ENCODE data around the gene KCNH5.

Gene KCNH5

DNA sequence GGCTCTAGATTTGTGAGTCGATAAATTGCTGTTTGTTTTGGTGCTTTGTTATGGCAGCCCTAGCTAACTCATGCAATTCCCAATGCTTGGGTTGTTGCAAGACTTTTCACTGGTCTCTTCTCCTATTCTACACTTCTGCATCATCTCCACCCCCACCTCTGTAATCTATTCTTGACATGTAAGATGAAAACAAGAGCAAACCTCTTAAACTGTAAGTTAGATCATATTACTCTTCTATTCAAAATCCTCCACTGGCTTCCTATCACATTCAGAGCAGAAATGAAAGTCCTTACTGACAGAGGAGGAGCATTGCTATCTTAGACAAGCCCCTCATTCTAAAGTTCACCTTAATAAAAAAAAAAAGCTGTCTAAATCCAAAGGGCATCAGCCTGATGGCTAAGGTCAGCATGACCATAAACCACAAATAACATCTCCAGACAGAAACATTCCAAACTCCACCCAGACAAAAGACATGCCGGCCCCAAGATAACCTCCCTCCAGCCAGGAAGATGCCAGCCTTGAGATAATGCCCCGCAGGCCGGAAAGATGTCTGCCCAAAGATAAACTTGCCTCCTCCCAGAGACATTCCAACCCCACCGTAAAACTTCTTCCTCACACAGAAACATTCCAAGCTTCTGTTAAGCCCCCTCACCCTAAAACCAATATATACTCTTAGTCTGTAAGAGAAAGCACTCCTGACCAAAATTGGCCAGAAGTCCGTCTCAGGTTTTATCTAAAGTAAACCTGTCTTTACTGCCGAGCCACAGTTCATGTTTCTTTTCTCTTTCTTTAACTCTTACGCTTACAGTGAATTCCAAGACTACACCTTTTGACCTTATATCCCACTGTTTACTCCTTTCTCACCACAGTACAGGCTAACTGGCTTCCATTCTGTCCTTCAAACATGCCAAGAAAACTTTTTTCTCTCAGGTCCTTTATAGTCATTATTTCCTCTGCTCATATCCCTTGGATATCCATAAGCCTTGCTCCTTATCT, 308.9 kb downstream of the KCNH5 start:
- DNase-seq, result no peak

DNA sequence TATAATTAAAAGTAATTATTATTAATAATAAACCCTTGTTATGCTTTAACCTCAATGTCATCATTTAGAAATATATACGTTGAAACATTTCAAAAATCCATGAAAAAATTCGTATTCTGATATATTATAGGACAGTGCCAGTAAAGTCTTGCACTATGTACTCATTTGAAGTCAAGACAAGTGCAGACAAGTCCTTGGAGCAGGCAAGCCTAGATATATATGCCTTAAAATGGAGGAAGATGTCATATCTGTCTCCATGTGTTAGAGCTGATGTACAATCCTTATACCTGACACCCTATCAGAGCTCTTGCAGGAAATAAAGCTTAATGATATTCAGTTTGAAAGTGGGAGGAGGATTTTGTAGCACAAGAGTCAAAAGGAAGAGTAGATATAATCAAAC, 310.4 kb downstream of the KCNH5 start:
- DNase-seq, result no peak

DNA sequence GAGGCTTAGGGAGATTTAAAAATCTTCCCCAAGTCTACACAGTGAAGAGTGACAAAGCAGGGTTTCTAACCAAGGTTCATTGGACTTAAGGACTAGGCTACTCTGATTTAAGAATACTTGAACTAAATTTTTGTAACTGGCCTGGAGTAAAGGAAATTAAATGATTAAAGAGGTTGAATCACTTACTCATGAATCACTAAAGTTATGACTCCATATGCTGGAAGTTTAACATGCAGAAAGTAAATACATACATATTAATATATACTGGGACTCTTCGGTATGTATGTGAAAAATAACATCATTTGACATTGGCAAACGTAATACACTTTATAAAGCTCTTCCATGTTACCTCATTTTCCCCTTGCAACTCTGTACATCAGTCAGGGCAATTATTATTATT, 322.9 kb downstream of the KCNH5 start:
- DNase-seq, result no peak

DNA sequence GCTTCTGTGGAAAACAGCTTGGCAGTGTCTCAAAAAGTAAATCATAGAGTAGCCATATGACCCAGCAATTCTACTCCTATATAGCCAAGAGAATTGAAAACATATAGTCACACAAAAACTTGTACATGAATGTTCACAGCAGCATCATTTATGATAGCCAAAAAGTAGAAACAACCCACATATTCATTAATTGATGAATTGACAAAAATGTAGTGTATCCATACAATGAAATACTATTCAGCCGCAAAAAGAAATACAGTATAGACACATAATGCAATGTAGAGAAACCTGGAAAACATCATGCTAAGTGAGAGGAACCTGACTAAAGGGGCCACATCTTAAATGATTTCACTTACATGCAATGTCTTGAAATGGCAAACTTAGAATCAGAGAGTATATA, 326.6 kb downstream of the KCNH5 start:
- no peak for DNase-seq

DNA sequence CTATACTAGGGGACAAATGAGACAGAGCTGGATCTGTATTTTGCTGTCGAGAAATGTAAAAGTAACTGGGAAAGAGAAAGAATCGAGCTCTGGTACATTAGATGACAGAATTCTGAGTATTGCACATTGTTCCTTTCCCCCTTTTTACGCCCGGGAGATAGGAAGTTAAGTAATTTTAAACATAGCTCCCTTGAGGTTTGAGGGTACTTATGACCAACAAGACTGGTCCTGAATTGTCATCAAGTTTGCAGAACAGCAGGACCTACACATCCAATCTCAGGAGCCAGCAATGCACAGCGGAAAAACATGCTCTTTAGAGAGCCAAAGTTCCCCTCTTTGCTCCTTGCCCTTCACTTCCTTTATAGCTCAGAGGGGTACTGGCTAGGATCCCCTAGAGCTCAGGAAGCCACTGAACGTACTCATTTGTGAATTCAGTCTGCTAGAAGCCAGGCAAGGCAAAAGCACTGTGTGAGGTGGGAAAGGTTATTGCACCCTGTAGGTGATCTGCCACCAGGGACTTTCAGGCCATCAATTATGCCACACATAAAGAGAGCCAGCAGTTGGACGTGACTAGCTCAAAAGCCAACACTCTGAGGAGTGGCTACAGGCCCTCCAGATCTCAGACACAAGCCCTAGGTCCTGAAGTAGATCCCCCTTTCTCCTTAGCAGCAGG, 333.8 kb downstream of the KCNH5 start:
- DNase-seq, result no peak

DNA sequence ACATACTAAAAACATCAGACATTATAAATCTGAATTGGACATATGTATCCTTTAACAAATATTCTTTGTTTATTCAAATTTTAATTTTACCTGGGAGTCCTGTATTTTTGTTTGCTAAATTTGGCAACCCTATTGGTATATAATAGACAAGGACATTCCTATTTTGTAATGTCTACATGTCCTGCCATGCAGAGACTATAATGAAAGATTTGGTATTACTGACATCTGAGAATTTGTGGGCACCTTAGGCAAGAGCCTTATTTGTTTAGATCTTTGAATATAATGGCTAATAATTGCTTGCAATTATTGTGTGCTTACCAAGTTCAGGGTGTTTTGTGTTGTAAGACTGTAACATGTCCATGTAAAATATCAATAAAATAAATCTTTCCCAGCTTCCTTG, 334.4 kb downstream of the KCNH5 start:
- no peak for DNase-seq

DNA sequence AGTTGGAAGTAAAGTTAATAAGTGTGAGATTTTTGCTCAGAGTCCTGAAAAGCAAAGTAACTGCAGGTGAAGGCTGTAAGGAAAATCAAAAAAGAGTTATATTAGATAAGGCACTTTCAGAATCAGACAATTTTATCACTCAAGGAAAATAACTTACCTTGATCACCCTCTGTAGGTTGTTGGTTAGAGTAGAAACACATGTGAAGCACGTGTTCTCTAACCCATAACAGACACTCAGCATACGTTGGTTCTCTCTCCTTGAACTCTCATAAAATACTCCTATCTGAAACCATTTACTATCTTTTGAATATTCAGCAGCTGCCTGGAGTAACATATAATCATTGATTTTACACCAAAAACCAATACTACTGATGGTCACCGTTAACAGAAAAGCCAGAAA, 335.5 kb downstream of the KCNH5 start:
- DNase-seq, result no peak

DNA sequence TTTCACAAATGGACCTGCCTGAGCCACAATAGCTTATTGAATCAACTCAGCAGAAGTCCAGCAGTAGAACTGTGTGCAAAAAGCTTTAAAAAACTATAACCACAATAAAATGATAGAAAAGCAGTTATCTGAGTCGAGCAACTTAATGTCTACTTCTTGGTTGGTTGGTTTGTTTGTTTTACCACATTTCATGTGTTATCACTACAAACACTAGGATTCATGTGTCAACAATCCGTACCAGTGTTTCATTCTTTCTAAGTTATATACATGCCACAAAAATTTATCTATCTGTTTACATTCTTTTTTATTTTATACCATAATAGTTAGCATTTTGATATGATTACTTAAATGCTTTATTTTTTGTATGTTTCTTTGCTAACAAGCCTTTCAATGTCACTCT, 339.0 kb downstream of the KCNH5 start:
- DNase-seq, result no peak

DNA sequence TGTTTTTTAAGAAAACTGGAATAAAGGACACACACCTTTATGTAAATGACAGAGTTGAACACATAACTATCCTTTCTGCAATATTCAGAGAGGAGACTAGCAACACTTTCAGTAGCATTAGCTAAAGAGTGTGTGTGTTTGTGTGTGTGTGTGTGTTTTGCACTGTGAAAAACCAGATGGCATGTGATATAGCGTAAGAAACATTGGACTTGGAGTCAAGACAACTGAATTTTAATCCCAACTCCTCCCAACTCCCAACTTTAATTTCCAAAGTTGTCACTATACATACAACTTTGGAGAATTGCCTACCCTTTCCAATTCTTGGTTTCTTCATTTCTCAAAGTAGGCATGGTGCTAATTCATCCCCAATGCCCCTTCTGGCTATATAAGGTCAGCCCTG, 347.8 kb downstream of the KCNH5 start:
- DNase-seq, result no peak

DNA sequence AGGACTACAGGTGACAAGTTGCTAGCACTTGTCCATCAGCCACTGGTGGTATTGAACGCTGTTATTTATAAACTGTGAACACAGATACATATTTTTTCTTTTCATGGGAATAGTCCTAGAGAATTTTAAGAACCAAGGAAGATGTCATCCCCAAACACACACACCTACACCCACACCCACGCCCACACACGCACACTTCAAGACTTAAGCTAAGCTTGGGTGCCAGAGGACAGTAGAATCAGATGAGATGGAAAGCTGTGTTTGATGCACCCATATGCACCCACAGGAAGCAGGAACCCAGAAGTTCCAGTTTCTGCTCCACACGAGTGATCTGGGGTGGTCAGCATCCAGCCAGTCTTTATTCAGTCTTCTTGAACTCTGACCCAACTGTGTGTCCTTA, 348.3 kb downstream of the KCNH5 start:
- DNase-seq, result no peak

DNA sequence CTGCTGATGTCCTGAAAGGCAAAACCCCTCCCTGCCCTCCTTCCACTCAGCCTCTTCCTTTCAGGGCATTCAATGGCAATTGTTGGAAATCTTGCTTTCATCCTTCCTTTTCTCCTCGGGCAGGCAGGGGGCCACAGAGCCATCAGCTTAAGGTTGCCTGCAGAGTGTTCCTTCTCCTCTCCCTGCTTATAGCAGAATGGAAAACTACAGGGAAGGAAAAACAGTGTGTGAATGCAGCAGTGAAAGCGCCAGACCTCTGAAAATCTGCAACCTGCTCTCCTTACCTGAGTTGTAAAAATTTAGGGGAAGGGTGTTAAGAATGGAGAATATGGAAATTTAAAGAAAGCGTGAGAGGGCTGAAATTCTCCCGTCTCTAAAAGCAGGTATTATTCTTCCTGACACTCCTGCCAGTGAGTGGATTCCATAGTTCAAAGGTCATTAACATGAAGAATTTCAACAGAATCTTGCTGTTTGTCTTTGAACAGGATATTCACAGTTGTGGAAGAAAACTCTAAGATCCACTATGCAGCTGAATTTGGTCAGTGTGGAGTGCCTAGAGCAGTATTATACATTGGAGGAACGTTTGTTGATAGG, 348.8 kb downstream of the KCNH5 start:
- DNase-seq, result no peak

DNA sequence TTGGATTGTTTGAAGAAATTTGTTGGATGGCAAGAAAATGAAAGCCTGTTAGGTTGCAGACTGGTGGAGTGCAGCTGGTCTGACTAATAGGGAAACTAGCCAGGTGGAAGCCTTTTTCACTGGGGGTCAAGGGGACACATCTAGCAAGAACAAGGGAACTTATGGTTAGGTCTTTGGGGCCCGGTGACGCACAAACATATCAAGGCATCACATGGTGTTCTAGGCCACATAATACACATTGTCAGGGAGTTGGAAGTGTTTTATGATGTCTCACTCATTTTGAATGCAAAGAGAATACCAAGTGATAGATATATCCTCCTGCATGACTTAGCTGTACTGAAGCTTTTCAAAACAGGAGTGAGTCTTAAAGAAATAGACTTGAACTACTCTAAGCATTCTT, 351.2 kb downstream of the KCNH5 start:
- no peak for DNase-seq

DNA sequence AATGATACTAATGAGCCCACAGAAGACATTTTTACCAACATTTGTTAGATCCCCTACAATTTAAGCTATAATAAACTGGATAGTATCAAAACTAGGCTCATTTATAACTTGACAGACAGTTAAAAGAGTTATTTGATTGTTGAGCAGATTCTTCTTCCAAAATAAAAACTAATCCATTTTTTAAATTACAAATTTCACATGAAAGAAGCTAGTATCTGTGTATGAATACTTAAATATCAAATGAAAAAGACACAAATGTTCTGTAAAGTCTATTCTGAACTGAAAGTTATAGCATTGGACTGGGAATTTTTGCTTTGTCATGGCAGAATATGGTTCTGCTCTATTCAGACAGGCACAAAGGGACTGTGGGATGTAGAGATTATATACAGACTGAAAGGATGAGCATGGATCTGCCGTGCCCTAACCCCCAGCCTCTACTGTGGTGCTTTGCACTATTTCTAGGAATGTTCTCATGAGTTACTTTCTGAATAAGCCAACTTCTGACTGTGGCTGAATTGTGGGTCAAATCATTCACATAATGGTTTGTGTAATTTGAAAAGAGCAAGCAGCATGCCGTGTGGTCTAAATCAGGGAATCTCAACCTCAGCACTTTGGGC, 352.7 kb downstream of the KCNH5 start:
- no peak for DNase-seq

DNA sequence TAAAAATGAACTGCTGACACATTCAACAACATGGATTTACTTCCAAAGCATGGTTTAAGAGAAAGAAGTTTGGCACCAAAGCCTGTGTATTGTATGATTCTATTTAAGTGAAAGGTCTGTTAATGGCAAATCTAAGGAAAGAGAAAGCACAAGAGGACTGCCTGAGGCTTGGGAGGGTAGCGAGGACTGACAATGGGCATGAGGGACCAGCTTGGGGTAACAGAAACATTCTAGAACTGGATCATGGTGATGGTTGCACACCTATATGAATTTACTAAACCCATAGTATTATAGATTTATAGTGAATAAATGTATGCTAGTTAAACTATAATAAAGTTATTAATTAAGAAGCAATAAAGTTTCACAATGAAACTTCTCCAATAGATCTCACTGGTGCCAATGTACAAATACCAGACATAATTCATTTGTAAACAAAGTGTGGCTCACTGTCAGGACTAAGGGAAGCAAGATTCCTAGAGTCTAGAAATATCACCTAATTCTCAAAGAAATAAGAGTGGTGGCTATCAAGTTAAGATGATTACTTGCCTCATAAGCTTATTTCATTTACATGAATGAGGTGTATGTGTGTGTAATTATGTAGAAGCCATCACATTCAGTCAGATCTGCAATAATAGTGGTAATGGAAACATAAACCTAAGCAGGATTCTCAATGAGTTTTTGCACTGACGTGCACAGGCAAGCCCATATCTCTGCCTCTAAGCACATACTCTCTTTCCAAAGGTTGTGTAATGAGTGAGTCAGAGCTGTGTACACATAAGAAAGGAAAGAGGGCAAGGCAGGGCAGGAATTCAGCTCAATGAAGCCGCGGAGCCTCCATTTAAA, 353.4 kb downstream of the KCNH5 start:
- no peak for DNase-seq

DNA sequence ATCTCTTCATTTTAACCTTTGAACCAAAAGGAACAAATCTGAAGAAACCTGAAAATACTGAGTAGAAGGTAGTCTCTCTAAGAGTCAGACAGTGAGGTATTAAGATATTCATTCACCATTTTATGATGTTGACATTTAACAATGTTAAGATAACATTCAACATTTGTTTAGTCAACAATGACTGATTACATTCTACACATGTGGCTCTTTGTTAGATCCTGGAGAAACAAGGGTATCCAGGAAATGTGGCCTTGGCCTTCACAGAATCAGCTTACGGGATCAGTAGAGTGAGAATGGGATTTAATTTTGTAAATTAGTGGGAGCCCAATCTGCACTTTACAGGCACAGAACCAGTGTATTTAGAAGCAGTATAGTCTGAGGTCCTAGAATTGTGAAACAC, 355.5 kb downstream of the KCNH5 start:
- no peak for DNase-seq

DNA sequence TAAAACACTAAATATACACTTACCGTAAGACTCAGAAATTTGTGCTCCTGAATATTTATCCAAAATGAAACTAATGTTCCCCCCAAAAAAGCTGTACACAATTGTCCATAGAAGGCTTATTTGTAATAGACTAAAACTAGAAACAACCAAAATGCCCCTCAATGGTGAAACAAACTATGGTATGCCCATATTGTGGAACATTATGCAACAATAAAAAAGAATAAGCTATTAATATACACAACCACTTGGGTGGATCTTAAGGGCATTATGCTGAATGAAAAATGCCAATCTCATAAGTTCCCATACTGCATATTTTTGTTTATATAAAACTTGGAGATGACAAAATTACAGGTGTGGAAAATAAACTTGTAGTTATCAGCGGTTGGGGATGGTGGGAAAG, 357.4 kb downstream of the KCNH5 start:
- DNase-seq, result no peak

DNA sequence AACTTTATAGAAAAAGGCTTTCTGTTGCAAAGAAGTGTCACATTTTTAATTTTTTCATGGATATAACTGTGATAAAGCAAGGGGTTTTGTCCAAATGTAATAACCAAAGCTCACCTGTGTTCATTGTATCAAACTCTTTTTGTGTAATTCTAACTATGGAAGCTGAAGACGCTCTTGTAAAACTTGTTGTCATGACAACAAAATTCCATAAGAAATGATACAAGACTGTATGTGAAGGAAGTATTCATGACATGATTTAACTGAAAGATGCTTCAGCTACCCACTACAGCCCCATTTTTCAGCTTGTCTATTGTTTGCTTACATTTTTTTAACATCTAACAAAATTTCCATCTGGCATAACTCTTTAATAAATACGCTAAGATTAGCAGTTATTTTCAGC, 360.9 kb downstream of the KCNH5 start:
- no peak for DNase-seq

DNA sequence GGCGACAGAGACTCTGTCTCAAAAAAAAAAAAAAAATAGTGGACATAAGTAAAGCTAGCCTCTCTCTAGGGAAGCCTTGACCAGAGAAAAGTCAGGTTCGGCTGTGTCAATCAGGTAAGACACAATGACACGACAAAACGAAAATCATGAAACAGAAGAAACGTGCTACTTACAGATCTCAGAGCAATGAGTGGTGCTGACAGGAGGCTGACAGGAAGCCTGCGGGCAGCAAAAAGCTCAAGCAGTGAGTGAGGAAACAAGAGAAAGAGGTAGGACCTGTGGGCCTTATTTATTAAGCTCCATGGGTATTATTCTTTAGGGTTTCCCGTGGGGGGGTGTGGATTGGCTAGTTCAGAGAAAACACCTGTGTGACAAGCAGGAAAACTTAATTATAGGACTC, 363.1 kb downstream of the KCNH5 start:
- DNase-seq, result no peak

DNA sequence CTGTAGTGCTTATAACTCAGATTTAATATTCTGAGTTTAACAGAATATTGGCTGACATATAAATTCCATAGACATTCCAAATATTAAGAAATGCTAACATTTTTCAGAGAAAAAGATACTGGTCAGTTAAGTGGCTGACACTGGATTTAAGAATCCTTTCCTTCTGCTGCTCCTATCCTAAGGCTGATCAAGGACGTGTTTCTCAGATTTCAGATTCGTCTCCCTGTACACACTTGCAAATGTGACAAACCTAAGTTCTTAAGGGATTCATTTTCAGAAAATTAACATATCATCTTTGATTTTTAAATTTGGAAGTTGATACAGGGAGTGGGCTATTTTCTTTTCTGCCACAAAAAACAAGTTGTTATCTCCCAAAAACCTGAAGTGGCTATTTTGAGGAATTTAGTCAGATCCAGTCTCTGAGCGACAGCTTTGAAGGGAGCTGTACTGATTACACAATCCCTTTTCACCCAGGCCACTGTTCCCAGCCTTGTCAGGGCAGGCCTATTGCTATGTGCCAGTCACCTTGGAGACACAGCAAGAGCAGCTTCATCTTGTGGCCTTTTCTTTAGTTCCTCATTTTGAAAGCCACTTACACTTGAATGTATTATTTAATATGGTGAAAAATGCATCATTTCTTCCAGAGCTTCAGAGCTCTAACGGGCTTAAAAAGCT, 370.6 kb downstream of the KCNH5 start:
- DNase-seq, result no peak

DNA sequence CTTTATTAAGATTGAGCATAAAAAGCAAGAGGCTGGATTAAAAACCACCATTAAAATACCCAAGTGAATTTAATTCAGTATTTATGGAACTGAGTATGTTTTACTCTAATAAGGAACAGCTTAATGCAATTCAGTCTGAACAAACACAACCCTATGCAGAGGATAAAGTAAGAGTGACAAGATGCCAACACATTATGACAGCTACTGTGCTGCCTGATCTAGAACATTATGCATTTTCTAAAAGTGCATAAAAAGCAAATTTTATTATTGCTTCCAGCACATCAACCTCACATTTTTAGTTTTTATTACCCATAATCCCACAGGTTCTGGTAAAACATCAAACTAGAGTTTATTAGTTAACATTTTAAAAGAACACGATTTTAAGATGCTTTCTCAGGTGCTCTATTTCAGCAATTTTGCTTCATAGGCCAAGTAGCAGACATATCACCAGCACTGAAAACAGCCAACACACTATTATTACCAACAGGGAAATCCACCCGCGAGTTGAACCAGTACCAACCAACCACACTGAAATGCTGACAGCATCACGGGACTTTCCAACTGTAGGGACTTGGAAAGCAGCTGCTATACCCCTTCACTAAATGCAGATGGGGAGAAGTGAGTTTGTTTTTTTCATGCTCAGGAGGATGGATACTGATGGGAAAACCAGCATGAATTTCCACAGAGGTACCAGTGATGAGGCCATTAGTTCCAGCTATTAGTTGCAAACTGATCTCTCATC, 372.1 kb downstream of the KCNH5 start:
- DNase-seq, result no peak

DNA sequence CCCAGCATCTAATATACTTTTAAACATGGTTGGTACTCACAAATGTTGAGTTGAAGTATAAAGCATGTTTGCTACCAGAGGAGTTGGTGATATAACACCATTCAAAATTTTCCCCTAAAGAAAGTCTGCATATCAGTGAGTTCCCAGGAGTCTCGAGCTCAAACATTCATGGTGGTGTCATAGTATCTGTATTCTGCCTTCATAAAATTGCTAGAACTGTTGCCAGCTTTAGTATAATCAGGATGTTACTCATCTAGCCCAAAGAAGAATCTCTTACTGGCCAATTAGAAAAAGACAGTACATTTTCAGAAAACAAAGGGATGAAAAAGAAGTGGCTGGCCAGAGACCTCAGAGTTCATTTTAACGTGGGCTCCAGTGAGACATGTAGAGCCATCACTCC, 374.7 kb downstream of the KCNH5 start:
- DNase-seq, result no peak
